H1 (cell line): ENCODE measurements around the gene AP2A2. TPM values are rescaled to one million over a fixed set of nuclear protein-coding genes. Genes with fewer than 3 reads are reported as not detected.

Source experiments
- ASH2L ChIP-seq: fragments of 200-600, 300-600 bp; sonication (generic); IDR thresholded peaks from one replicate; pipeline ENCODE4 v1.7.1; 2017; ENCODE audit warnings: low read length
- CBX5 ChIP-seq: fragments of 300-800, 300-1000 bp; sonication (generic); IDR thresholded peaks from 2 replicates; pipeline ENCODE4 v1.7.1; 2016; ENCODE audit warnings: antibody characterized with exemption, low read length, low read depth
- CBX8 ChIP-seq: fragments of 300-800, 300-1000 bp; sonication (generic); IDR thresholded peaks from 2 replicates; pipeline ENCODE4 v1.7.1; 2016; ENCODE audit warnings: low read depth, low read length, borderline replicate concordance
- CHD1 ChIP-seq: IDR thresholded peaks from 2 replicates; pipeline ENCODE4 v1.6.1; 2012; ENCODE audit warnings: low read depth, low read length, improper control_type of control experiment
- KDM4A ChIP-seq: IDR thresholded peaks from one replicate; pipeline ENCODE4 v1.7.1; 2012; ENCODE audit warnings: low read depth, mild to moderate bottlenecking, moderate library complexity, low read length, inconsistent platforms; ENCODE audit not compliant: severe bottlenecking
- POU5F1 ChIP-seq: IDR thresholded peaks from 2 replicates; pipeline ENCODE4 v1.6.1; 2011; ENCODE audit warnings: low read depth, mild to moderate bottlenecking, low read length, moderate library complexity
- polyA plus RNA-seq, 7 experiments: library from polyadenylated mRNA; depleted of rRNA in 3 of 7; stranded (reverse) in 5 of 7; unstranded in 2 of 7; fragments of >200 nt in 5 of 7; fragments of 200-250 nt in 2 of 7; gene quantifications; 1 replicate in 5 of 7; 2 replicates in 1 of 7; 4 replicates in 1 of 7; pipeline versions ENCODE4 v1.2.1 to v1.2.3, GENCODE V29; 2011 to 2013; ENCODE audit warnings: missing spikeins in 2 of 7, mixed read lengths in 2 of 7
- total RNA-seq: library from RNA; stranded (reverse); fragmentation: NEBNext Ultra II Directional; extraction: Animal tissue kit (Norgen Biotek cat#: 25700); gene quantifications from 2 replicates; pipeline ENCODE4 v1.2.1, GENCODE V29; 2021
- TF ChIP-seq, protein P1 (sequence below): fragments of 300-600 bp; sonication (generic); IDR thresholded peaks from 2 replicates; pipeline ENCODE4 v1.7.1; 2012; ENCODE audit warnings: low read length, moderate library complexity, mild to moderate bottlenecking, inconsistent platforms; ENCODE audit not compliant: insufficient replicate concordance
- TF ChIP-seq, protein P2 (sequence below): IDR thresholded peaks from 2 replicates; pipeline ENCODE4 v1.6.1; 2012; ENCODE audit warnings: low read length, inconsistent platforms

AP2A2 gene
- total and polyA plus RNA-seq, 2 of the 8 experiments (the other 6 are each of a cell fraction or from before 2014, with no cell fraction given): 50.0 to 65.0 TPM

DNA sequence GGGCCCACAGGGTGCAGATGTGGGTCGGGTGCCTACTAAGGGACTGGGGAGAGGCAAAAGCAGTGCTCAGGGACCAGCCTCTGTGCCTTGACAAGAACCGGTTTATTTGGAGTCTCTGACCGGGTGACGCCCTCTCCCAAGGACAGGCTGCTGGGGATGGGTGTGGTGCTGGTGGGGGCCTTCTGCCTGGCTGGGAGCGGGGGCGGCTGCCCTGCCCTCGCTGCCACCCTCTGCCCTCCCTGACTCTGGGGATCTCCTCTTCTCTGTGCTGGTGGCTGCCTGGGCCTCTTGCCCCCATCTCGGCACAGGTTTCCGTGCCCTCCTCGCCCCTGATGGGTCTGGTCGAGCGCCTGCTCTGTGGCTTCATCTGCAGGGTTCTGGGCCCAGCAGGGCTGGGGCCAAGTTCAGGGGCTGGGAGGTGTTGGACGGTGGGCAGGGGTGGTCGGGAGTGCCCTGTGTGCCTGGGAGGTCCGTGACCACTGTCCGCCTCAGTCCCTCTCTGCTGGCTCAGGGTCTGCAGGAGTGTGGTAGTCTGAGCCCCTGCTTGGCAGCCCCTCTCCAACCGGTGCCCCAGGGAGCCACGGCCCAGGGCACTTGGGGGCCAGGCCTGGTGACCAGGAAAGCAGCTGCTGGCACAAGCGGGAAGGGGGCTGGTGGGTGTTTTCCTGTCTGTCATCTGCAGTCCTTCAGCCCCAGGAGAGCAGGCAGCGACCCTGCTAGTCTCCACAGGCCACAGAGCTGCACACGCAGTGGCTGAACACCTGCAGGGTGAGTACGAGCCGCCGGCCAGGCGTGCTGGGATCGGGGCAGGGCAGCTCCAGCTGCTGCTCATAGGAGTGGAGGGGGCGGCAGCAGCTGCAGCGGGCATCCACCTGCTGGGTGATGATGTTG is 87.3 kb downstream of the AP2A2 start (continued):
- TF ChIP-seq, protein P1, sequence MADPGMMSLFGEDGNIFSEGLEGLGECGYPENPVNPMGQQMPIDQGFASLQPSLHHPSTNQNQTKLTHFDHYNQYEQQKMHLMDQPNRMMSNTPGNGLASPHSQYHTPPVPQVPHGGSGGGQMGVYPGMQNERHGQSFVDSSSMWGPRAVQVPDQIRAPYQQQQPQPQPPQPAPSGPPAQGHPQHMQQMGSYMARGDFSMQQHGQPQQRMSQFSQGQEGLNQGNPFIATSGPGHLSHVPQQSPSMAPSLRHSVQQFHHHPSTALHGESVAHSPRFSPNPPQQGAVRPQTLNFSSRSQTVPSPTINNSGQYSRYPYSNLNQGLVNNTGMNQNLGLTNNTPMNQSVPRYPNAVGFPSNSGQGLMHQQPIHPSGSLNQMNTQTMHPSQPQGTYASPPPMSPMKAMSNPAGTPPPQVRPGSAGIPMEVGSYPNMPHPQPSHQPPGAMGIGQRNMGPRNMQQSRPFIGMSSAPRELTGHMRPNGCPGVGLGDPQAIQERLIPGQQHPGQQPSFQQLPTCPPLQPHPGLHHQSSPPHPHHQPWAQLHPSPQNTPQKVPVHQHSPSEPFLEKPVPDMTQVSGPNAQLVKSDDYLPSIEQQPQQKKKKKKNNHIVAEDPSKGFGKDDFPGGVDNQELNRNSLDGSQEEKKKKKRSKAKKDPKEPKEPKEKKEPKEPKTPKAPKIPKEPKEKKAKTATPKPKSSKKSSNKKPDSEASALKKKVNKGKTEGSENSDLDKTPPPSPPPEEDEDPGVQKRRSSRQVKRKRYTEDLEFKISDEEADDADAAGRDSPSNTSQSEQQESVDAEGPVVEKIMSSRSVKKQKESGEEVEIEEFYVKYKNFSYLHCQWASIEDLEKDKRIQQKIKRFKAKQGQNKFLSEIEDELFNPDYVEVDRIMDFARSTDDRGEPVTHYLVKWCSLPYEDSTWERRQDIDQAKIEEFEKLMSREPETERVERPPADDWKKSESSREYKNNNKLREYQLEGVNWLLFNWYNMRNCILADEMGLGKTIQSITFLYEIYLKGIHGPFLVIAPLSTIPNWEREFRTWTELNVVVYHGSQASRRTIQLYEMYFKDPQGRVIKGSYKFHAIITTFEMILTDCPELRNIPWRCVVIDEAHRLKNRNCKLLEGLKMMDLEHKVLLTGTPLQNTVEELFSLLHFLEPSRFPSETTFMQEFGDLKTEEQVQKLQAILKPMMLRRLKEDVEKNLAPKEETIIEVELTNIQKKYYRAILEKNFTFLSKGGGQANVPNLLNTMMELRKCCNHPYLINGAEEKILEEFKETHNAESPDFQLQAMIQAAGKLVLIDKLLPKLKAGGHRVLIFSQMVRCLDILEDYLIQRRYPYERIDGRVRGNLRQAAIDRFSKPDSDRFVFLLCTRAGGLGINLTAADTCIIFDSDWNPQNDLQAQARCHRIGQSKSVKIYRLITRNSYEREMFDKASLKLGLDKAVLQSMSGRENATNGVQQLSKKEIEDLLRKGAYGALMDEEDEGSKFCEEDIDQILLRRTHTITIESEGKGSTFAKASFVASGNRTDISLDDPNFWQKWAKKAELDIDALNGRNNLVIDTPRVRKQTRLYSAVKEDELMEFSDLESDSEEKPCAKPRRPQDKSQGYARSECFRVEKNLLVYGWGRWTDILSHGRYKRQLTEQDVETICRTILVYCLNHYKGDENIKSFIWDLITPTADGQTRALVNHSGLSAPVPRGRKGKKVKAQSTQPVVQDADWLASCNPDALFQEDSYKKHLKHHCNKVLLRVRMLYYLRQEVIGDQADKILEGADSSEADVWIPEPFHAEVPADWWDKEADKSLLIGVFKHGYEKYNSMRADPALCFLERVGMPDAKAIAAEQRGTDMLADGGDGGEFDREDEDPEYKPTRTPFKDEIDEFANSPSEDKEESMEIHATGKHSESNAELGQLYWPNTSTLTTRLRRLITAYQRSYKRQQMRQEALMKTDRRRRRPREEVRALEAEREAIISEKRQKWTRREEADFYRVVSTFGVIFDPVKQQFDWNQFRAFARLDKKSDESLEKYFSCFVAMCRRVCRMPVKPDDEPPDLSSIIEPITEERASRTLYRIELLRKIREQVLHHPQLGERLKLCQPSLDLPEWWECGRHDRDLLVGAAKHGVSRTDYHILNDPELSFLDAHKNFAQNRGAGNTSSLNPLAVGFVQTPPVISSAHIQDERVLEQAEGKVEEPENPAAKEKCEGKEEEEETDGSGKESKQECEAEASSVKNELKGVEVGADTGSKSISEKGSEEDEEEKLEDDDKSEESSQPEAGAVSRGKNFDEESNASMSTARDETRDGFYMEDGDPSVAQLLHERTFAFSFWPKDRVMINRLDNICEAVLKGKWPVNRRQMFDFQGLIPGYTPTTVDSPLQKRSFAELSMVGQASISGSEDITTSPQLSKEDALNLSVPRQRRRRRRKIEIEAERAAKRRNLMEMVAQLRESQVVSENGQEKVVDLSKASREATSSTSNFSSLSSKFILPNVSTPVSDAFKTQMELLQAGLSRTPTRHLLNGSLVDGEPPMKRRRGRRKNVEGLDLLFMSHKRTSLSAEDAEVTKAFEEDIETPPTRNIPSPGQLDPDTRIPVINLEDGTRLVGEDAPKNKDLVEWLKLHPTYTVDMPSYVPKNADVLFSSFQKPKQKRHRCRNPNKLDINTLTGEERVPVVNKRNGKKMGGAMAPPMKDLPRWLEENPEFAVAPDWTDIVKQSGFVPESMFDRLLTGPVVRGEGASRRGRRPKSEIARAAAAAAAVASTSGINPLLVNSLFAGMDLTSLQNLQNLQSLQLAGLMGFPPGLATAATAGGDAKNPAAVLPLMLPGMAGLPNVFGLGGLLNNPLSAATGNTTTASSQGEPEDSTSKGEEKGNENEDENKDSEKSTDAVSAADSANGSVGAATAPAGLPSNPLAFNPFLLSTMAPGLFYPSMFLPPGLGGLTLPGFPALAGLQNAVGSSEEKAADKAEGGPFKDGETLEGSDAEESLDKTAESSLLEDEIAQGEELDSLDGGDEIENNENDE: no peak
- TF ChIP-seq ASH2L (no peak), KDM4A (no peak), CBX5 (no peak), POU5F1 (no peak), CBX8 (no peak), CHD1 (no peak)
- TF ChIP-seq, protein P2, sequence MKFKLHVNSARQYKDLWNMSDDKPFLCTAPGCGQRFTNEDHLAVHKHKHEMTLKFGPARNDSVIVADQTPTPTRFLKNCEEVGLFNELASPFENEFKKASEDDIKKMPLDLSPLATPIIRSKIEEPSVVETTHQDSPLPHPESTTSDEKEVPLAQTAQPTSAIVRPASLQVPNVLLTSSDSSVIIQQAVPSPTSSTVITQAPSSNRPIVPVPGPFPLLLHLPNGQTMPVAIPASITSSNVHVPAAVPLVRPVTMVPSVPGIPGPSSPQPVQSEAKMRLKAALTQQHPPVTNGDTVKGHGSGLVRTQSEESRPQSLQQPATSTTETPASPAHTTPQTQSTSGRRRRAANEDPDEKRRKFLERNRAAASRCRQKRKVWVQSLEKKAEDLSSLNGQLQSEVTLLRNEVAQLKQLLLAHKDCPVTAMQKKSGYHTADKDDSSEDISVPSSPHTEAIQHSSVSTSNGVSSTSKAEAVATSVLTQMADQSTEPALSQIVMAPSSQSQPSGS: no peak
